HCT116 (cell line): ENCODE measurements around the gene AOC3.

Experiments used
- ATF3 ChIP-seq: IDR thresholded peaks from 2 replicates; pipeline ENCODE4 v1.6.1; 2012
- EZH2 ChIP-seq: fragments of 200-600 bp; sonication (generic); IDR thresholded peaks from 2 replicates; pipeline ENCODE4 v1.6.1; 2017; ENCODE audit warnings: antibody characterized with exemption, mixed run types
- ZNF274 ChIP-seq: fragments of 200-500 bp; sonication (Bioruptor generic); IDR thresholded peaks from 2 replicates; pipeline ENCODE4 v1.6.1; 2014; ENCODE audit warnings: mild to moderate bottlenecking, low read depth, low read length, inconsistent platforms
- TF ChIP-seq, protein P1 (sequence below), 3 experiments: fragments of 200-600 bp in 1 of 3; sonication (generic) in 1 of 3; IDR thresholded peaks in 2 of 3; conservative IDR thresholded peaks in 1 of 3; 2 replicates each; pipeline ENCODE4 v1.5.1; 2012 to 2017; ENCODE audit warnings: low read depth in 2 of 3, low read length in 2 of 3, antibody characterized with exemption in 1 of 3, borderline replicate concordance in 1 of 3, control low read depth in 1 of 3, mild to moderate bottlenecking in 1 of 3, mixed read lengths in 1 of 3, mixed run types in 1 of 3, moderate library complexity in 1 of 3; ENCODE audit not compliant: insufficient read depth in 1 of 3

DNA sequence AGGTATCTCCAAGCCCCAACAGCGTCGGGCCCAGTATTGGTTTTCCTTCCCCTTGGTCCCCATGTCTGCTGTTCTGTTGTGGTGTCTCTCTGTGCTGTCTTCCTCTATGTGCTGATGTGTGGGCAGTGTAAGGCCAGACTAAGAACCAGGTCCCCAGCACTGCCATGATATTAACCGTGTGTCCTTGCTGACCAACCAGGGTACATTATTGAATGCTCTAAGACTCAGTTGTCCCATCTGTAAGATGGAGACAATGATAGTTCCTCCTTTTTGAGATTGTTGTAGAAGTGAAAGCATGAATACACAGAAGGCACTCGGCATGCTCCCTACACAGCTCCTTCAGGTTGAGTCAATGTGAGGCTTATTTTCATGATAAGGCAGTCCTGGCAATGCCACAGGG lies 20.6 kb downstream of the AOC3 start:
- TF ChIP-seq EZH2 (no peak), ATF3 (no peak), ZNF274 (no peak)
- TF ChIP-seq, protein P1, sequence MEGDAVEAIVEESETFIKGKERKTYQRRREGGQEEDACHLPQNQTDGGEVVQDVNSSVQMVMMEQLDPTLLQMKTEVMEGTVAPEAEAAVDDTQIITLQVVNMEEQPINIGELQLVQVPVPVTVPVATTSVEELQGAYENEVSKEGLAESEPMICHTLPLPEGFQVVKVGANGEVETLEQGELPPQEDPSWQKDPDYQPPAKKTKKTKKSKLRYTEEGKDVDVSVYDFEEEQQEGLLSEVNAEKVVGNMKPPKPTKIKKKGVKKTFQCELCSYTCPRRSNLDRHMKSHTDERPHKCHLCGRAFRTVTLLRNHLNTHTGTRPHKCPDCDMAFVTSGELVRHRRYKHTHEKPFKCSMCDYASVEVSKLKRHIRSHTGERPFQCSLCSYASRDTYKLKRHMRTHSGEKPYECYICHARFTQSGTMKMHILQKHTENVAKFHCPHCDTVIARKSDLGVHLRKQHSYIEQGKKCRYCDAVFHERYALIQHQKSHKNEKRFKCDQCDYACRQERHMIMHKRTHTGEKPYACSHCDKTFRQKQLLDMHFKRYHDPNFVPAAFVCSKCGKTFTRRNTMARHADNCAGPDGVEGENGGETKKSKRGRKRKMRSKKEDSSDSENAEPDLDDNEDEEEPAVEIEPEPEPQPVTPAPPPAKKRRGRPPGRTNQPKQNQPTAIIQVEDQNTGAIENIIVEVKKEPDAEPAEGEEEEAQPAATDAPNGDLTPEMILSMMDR (IDR thresholded peaks at IDR 0.05 in 2 of 3, conservative IDR thresholded peaks at IDR 0.05 in 1 of 3; ENCODE audit: borderline replicate concordance in 1 of 3, insufficient read depth in 1 of 3, low read depth in 2 of 3, low read length in 2 of 3), result no peak
